Sciatic nerve (tissue), 2 donors: ENCODE measurements around the gene SMARCC2. TPM values are rescaled to one million over a fixed set of nuclear protein-coding genes. Genes with fewer than 3 reads are reported as not detected.
A peak's percentile ranks its signal among the peaks of the same experiment; 100 is the strongest.
"Not testable (repeated sequence)": the region's sequence is repeated elsewhere in the genome, so short reads cannot be mapped to it uniquely, and the experiment has no call there.

Experiments used
- ATAC-seq: fragments of 200-7000 bp; cut with Tn5 transposase; one replicate; pipeline ENCODE4 v1.9.1; 2020; ENCODE audit warnings: mild to moderate bottlenecking, moderate library complexity
- DNase-seq: peaks from one replicate; pipeline ENCODE4 v3.0.0-alpha.2; 2020; ENCODE audit warnings: low spot score
- intact Hi-C: fragments of 100-400 bp; cut with DNase I; formaldehyde crosslinking; loops from one replicate; pipeline ENCODE4 v1.14.2; 2022
- total RNA-seq: library from RNA; stranded (reverse); fragmentation: NEBNext Ultra II Directional; extraction: Animal tissue kit (Norgen Biotek cat#: 25700); gene quantifications from one replicate; pipeline ENCODE4 v1.2.1, GENCODE V29; 2021
- donor health status: DM: no; HTN: no; CAD: no.
- donor health status: DM: no; HTN: no; CAD: no.

SMARCC2 gene
- total RNA-seq, 1 donor from 2014 or later, result 160 TPM

GRCh38 chr12:56156464-56157200 lies 32.7 kb downstream of the SMARCC2 start:
- intact Hi-C loops, ATAC-seq, DNase-seq: not testable (repeated sequence)

- intact Hi-C loops, result no loop called here
- DNase-seq, result no peak
- ATAC-seq, result no peak
These were observed 33.9 kb downstream of the SMARCC2 start for GRCh38 chr12:56155256-56155845.

GRCh38 chr12:56154818-56155217 lies 34.5 kb downstream of the SMARCC2 start:
- DNase-seq, result no peak
- intact Hi-C loops, result no loop called here
- ATAC-seq, result no peak

- no peak for DNase-seq
These were observed 35.0 kb downstream of the SMARCC2 start for GRCh38 chr12:56154246-56154771.

GRCh38 chr12:56153678-56154065 lies 35.6 kb downstream of the SMARCC2 start:
- DNase-seq, result no peak
- intact Hi-C loops, result no loop called here

More at GRCh38 chr12:56154246-56154771, 35.0 kb downstream of the SMARCC2 start:
- ATAC-seq, result no peak
- intact Hi-C loops, result no loop called here

GRCh38 chr12:56152756-56153677 lies 36.3 kb downstream of the SMARCC2 start:
- ATAC-seq (no peak), DNase-seq (no peak)
- intact Hi-C loops, result no loop called here

More at GRCh38 chr12:56153678-56154065, 35.6 kb downstream of the SMARCC2 start:
- no peak for ATAC-seq

GRCh38 chr12:56152132-56152755 lies 37.0 kb downstream of the SMARCC2 start, which contains the start of gene MYL6B:
MYL6B (plus strand) TSS chr12:56152587; CDS start chr12:56153919, 1,332 bp downstream.
- intact Hi-C loops, result no loop called here
- DNase-seq (peak; percentile 96), ATAC-seq (peak; percentile 97)

GRCh38 chr12:56151672-56152131 lies 37.6 kb downstream of the SMARCC2 start:
- no peak for DNase-seq
- ATAC-seq, result peak; percentile 25
- intact Hi-C loops, result no loop called here

GRCh38 chr12:56150563-56150962 lies 38.7 kb downstream of the SMARCC2 start:
- intact Hi-C loops, result no loop called here
- no peak for DNase-seq
- no peak for ATAC-seq

- intact Hi-C loops, result no loop called here
- DNase-seq (no peak), ATAC-seq (peak; percentile 38)
These were observed 42.5 kb downstream of the SMARCC2 start for GRCh38 chr12:56146492-56147460.

- ATAC-seq, result no peak
- intact Hi-C loops, result no loop called here
- no peak for DNase-seq
These were observed 44.1 kb downstream of the SMARCC2 start for GRCh38 chr12:56145217-56145616.

- DNase-seq (no peak), ATAC-seq (peak; percentile 33)
- intact Hi-C loops, result no loop called here
These were observed 45.4 kb downstream of the SMARCC2 start for GRCh38 chr12:56143870-56144269.

GRCh38 chr12:56143217-56143616 lies 46.1 kb downstream of the SMARCC2 start:
- intact Hi-C loops, result no loop called here
- ATAC-seq, result no peak

GRCh38 chr12:56141946-56142784 lies 47.1 kb downstream of the SMARCC2 start:
- intact Hi-C loops, result no loop called here
- DNase-seq (no peak), ATAC-seq (no peak)

More at GRCh38 chr12:56143217-56143616, 46.1 kb downstream of the SMARCC2 start:
- no peak for DNase-seq

- DNase-seq (no peak), ATAC-seq (no peak)
These were observed 51.3 kb downstream of the SMARCC2 start for GRCh38 chr12:56137853-56138571.

GRCh38 chr12:56134897-56135296 lies 54.4 kb downstream of the SMARCC2 start:
- ATAC-seq (no peak), DNase-seq (no peak)
- intact Hi-C loops, result no loop called here

More at GRCh38 chr12:56137853-56138571, 51.3 kb downstream of the SMARCC2 start:
- intact Hi-C loops, result no loop called here
